Measurements from ENCODE around the gene ANKRD26. TPM values are rescaled to one million over a fixed set of nuclear protein-coding genes. Genes with fewer than 3 reads are reported as not detected.

ANKRD26 gene
- total and polyA plus RNA-seq, 7 donors = 2.1 to 20.5 (median 8.6) TPM

DNA sequence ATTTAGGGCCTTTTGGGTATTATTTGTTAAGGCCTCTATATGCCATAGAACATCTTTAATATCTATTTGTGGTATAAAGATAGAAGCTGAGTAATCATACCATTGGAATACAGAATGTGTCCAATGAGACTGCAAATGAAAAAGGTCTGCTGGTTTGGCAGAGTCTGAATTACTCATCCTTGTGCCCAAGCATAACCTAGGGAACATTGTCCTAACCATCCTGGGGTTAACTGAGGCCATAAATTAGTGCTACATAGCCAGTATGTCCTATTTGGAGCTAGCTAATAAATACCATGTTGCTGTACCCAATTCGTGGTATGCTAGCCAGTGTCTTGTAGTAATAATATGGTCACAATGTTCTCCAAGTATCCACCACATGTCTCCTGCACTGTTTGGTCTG is 117.1 kb downstream of the ANKRD26 start:
- WGBS, 2 donors = 72 to 92% methylated on average over 1 of the region's 1 CpG
- no peaks in the 10 kb centered on the region for H3K4me1 ChIP-seq
- no peaks in the 10 kb centered on the region for H3K9me3 ChIP-seq
- H3K36me3 ChIP-seq = peaks cover 0 to 14% (median 0%) of the 10 kb centered on the region in 4 donors
- H3K27me3 ChIP-seq = no peaks in the 10 kb centered on the region
- DNase-seq = no peak
- no peak overlapping the region for H3K4me3 ChIP-seq
- H3K27ac ChIP-seq = no peak overlapping the region
- intact Hi-C loops (cut with DNase I) = no loop called here
- TF ChIP-seq EP300 (IDR thresholded peaks at IDR 0.05) (no peak), POLR2A (IDR thresholded peaks at IDR 0.05) (no peak), POLR2AphosphoS5 (IDR thresholded peaks at IDR 0.05) (no peak)
- TF ChIP-seq, protein P1, sequence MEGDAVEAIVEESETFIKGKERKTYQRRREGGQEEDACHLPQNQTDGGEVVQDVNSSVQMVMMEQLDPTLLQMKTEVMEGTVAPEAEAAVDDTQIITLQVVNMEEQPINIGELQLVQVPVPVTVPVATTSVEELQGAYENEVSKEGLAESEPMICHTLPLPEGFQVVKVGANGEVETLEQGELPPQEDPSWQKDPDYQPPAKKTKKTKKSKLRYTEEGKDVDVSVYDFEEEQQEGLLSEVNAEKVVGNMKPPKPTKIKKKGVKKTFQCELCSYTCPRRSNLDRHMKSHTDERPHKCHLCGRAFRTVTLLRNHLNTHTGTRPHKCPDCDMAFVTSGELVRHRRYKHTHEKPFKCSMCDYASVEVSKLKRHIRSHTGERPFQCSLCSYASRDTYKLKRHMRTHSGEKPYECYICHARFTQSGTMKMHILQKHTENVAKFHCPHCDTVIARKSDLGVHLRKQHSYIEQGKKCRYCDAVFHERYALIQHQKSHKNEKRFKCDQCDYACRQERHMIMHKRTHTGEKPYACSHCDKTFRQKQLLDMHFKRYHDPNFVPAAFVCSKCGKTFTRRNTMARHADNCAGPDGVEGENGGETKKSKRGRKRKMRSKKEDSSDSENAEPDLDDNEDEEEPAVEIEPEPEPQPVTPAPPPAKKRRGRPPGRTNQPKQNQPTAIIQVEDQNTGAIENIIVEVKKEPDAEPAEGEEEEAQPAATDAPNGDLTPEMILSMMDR (IDR thresholded peaks at IDR 0.05) = no peak

DNA sequence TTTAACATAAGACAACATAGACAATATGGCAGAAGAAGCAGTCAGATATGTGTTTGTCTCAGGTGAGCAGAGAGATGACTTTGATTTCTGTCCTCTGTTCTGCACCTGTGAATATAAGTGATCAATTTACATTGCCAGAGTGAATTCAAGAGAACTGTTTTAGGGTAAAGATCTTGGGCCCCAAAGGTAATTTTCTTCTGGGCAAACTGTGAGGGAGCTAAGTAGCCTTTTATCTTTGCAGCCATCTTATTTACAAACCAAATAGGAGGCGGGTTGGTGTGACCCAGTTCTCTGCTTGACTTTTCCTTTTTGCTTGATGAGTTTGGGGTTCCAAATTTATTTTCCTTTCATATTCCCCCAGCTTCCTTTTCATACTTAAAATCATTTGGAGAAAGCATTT is 118.2 kb downstream of the ANKRD26 start:
- H3K4me3 ChIP-seq = no peak overlapping the region
- no peaks in the 10 kb centered on the region for H3K9me3 ChIP-seq
- H3K36me3 ChIP-seq = peaks cover 0 to 14% (median 0%) of the 10 kb centered on the region in 4 donors
- H3K4me1 ChIP-seq = no peaks in the 10 kb centered on the region
- WGBS, 2 donors = 86 to 91% methylated on average over 1 of the region's 1 CpG
- H3K27me3 ChIP-seq = no peaks in the 10 kb centered on the region
- DNase-seq = no peak
- intact Hi-C loops (cut with DNase I) = no loop called here
- TF ChIP-seq, protein P1 (IDR thresholded peaks at IDR 0.05) = no peak
- no peak for TF ChIP-seq POLR2A (IDR thresholded peaks at IDR 0.05)
- no peak for TF ChIP-seq POLR2AphosphoS5 (IDR thresholded peaks at IDR 0.05)
- no peak for TF ChIP-seq EP300 (IDR thresholded peaks at IDR 0.05)
- no peak overlapping the region for H3K27ac ChIP-seq

DNA sequence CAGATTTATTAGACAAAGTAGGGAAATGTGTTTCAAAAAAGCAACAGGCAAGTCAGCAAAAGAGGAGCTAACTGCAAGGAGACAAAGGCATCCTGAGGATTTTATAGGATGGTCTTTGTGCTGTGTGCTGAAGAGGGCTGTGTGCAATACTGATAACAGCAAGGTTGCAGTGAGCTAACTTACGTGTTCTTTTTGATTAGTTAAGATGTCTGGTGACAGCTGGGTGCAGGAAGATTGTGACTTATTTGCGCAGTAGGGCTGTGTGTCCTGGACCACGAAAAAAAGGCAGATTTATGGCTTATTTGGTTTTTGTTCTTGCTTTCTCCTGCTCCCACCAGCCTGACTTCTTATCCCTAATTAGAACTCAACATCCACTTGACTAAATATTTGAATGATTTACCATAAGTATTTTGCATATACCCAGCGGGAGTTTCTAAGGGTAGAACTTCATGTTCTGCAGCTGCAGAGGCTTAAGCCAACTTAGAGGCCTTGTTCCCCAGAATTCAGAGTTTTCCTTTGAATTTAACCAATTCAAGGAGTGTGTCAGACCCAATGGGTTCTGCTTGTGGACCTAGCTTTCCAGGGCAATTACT is 119.0 kb downstream of the ANKRD26 start:
- no peak for DNase-seq
- intact Hi-C loops (cut with DNase I) = no loop called here
- no peak overlapping the region for H3K27ac ChIP-seq
- no peaks in the 10 kb centered on the region for H3K9me3 ChIP-seq
- WGBS, 2 donors = 65 to 84% methylated on average over 4 of the region's 4 CpGs
- no peak for TF ChIP-seq POLR2AphosphoS5 (IDR thresholded peaks at IDR 0.05)
- no peak for TF ChIP-seq POLR2A (IDR thresholded peaks at IDR 0.05)
- TF ChIP-seq, protein P1 (IDR thresholded peaks at IDR 0.05) = no peak
- no peak for TF ChIP-seq EP300 (IDR thresholded peaks at IDR 0.05)
- no peak overlapping the region for H3K4me3 ChIP-seq
- no peaks in the 10 kb centered on the region for H3K4me1 ChIP-seq
- peaks cover 0 to 14% (median 0%) of the 10 kb centered on the region in 4 donors for H3K36me3 ChIP-seq
- no peaks in the 10 kb centered on the region for H3K27me3 ChIP-seq

DNA sequence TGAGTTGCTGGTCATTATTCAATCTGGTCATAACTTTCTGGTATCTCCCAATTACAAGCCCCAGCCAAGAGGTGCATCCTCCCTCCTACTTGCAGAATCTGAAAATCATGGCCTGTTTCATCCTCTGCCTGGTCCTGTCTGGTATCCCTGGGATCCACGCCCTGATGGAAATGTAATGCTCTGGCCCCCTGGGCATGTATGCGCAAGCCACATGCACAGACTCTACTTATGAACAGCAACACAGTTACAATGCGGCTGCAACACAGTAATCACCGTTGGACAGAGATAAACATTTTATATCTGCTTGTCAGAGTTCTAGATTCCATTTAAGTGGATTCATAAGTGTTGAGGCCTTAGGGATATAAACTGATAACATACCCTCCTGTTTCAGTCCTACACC is 121.8 kb downstream of the ANKRD26 start:
- DNase-seq = no peak
- no peaks in the 10 kb centered on the region for H3K9me3 ChIP-seq
- no peak overlapping the region for H3K27ac ChIP-seq
- peaks cover 0 to 14% (median 0%) of the 10 kb centered on the region in 4 donors for H3K36me3 ChIP-seq
- intact Hi-C loops (cut with DNase I) = no loop called here
- TF ChIP-seq, protein P1 (IDR thresholded peaks at IDR 0.05) = no peak
- no peak for TF ChIP-seq POLR2AphosphoS5 (IDR thresholded peaks at IDR 0.05)
- no peak for TF ChIP-seq EP300 (IDR thresholded peaks at IDR 0.05)
- TF ChIP-seq POLR2A (IDR thresholded peaks at IDR 0.05) = no peak
- 92 to 94% methylated on average over 4 of the region's 4 CpGs for WGBS, 2 donors
- no peak overlapping the region for H3K4me3 ChIP-seq
- H3K27me3 ChIP-seq = no peaks in the 10 kb centered on the region
- H3K4me1 ChIP-seq = no peaks in the 10 kb centered on the region

DNA sequence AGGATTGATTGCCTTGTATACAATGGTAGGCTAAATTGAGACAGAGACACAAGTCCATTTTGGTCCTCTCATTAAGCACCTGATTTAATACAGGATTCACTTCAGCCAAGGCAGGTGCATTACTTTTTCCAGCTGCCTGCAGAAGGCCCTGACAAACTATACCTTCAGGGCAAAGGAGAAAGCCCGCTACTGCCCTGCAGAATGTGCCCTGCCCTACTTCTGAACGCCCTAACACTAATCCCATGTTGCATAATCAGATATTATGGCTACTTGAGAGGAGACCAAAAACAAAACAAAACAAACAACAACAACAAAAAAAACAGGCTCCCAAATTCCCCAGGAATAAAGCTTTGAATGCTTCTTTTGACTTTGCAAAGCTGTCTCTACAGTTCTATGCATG is 122.7 kb downstream of the ANKRD26 start:
- DNase-seq = no peak
- TF ChIP-seq POLR2A (IDR thresholded peaks at IDR 0.05) (no peak), POLR2AphosphoS5 (IDR thresholded peaks at IDR 0.05) (no peak), EP300 (IDR thresholded peaks at IDR 0.05) (no peak)
- TF ChIP-seq, protein P1 (IDR thresholded peaks at IDR 0.05) = no peak
- Histone ChIP-seq H3K4me1 (no peaks in the 10 kb centered on the region), H3K9me3 (no peaks in the 10 kb centered on the region), H3K27ac (no peak overlapping the region), H3K4me3 (no peak overlapping the region), H3K36me3 (peaks cover 0 to 14% (median 0%) of the 10 kb centered on the region in 4 donors), H3K27me3 (no peaks in the 10 kb centered on the region)
- 82 to 85% methylated on average over 2 of the region's 2 CpGs for WGBS, 2 donors
- intact Hi-C loops (cut with DNase I) = no loop called here
